Kidney capillary endothelial cell (primary cell): ENCODE data around the gene SMURF2.
A peak's percentile ranks its signal among the peaks of the same experiment; 100 is the strongest.
"Not testable (repeated sequence)": the region's sequence is repeated elsewhere in the genome, so short reads cannot be mapped to it uniquely, and the experiment has no call there.

Experiments
- DNase-seq: peaks from one replicate; pipeline ENCODE4 v3.0.0-alpha.2; 2018; ENCODE audit warnings: low spot score

Gene SMURF2

DNA sequence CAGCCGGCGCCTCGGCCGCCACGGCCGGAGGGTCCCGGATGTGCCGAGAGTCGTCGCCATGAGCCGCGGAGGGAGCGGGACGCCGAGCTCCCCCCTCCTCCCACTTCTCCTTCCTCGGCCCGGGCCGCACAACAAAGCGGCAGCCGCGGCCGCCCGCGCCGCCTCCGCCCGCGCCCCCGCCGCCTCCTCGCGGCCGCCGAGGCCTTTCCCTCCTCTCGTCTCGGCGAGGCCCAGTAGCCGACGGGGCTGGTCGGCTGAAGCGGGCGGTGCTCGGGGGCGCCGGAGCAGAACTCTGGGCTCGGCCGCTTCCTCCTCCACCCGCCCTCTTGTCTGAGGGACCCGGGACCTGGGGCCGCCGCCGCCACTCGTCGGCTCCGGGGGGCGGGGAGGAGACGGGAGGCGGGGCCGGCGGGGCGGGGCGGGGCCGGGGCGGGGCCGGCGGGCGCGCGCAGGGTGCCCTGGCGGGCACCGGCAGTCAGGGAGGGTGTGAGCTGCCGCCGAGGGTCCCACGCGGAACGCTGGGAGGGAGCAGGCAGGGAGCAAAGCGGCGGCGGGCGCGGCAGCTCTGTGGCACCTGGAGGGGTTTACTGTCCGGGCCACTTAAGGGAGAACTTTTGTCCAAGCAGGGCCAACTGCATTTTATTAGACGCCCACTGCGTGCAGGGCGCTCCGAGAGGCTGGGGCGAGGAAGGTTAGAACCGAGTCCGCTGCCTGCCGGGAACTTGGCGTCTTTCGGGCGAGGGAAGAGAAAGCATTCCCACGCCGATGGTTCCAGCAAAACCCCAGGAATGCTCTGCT, at the start of gene SMURF2:
TSS of gene SMURF2 (minus strand) at position 332 of the 798 bp plus-strand sequence. CDS start 427 bp downstream, outside the sequence.
- no peak for DNase-seq

DNA sequence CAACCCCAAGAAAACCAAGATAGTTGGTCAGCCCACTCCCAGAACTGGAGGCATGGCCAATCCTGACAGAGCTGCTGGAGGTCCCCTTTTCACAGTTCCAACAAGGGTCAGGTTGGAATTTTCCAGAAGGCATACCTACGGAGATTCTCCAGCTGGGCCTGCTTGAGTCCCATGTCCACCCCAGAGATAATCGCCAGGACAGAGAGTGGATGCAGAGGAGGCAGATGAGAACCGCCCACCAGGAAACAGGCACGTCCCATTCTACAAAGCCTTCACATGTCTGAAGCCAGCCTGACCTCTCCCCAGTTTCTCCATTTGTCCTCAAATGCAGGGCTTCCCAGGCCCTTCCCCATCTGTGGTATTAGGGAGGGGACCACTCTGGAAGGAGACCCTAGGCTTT, 47.4 kb upstream of the SMURF2 start:
- no peak for DNase-seq

DNA sequence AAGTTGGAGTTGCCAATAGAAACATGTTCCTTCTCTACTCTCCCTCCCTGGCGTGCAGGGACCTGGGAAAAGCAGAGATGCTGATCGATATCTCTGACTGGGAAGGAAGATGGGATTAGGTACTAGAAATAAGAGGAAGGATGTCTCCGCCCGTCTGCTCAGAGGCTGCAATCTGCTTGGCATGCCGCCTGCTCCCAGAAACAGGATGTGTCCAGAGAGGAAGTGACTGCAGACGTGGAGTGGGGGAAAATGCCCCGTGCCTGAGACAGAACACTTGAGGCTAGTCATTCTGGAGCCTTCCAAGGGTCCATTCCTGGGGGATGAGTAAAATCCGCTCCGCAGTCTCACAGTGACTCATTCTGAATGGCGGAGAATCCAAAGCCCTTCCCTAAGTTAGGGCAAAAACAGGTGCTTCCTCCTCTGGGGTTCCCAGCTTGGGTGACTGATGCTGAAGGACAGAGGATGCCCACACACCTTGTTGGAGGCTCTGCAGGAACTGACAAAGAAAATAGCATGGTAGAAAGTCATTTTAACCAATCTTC, 45.0 kb upstream of the SMURF2 start:
- peak; percentile 100 for DNase-seq

DNA sequence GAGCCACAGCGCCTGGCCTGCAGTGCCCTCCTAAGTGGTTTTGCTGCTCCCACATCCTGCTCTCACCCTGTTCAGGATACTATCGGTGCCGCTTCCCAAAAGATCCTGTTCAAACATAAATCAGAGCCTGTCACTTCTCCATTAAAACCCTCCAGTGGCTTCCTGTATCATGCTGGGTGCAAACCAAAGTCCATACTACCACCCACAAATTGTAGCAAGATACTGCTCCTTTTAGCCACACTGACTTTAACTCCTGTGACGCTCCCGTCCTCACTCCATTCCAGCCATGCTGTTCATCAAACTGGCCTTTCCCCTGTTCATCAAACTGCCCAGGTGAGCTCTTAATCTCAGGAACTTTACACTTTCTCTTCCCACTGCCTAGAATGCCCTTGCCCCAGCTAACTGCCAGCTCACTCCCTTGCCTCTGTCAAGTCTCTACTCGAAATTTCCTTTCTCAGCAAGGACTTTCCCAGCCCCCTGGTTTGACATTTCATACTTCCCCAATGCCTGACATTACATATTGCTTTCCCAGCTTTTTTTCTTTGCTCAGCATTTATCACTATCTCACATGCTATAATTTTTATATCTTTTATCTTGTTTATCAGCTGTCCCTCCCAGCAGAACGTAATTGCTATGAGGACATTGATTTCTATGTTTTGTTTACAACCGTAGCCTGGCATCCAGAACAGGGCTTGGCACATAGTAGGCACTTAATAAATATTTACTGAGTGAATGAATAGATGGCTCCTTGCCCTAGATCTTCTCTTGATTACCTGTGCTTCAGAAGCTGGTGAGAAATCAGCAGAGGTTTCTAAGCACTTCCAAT, 44.3 kb upstream of the SMURF2 start:
- DNase-seq: peak; percentile 69

DNA sequence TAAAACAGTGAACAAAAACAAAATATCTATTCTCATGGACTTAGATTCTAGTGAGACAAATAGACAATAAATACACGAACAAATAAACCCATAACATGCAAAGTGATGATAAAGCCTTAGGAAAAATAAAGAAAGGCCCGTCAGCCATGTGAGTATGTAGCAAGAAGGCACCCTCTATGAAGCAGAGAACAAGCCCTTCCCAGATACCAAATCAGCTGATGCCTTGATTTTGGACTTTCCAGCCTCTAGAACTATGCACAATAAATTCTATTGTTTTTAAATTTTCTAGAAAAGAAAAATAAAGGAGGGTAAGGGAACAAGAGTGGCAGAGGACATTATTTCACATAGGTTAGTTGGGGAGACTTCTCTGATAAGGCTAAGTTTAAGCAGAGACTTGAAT, 40.7 kb upstream of the SMURF2 start:
- no peak for DNase-seq

DNA sequence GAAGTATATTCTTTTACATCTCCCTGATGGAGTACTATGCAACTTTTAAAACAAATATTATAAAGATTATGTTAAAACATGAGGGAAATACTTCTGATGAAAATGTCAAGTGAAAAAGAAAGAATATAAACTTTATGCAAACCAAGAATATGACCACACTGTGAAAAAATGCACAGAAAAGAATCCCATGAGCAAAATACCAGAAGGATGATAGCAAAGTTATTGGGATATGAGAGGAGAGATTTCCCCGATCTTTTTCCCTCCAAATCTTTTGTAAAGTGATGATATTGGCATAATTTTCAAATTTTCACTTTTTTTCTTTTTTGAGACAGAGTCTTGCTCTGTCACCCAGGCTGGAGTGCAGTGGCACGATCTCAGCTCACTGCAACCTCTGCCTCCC, 36.6 kb upstream of the SMURF2 start:
- DNase-seq: no peak

DNA sequence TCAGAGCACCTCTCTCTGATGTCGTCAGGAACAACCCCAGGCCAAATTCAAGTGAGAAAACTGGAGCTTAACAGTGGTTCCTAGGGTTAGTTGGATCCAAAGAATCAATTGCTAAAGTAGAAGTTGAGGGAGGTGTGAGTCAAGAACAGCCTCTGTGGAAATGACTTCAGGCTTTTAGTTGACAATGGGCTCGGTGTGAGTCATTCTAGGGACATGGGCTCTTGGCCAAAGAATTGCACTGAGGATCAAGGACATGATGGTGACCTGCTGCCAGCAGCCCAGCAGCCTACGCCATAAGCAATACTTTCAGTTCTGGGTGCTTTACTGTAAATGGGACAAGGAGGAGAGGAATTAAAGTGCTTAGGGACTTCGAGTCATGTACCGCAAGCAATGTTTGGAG, 32.1 kb upstream of the SMURF2 start:
- DNase-seq: peak; percentile 93

DNA sequence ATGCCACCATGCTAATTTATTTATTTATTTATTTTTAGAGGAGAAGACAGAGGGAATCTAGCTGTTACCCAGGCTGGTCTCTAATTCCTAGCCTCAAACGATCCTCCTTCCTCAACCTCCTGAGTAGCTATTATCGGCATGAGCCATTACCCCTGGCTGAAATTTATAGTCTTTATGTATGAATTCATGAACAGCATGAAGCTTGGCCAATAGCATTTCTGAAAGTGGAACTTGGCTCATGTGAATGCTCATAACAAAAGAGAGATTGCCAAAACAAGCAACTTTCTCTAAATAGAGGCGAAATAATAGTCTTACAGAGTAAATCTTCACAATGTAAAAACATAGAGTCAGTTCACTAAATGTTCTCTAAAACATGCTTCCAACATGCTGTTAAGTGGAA, 30.1 kb upstream of the SMURF2 start:
- DNase-seq: no peak

DNA sequence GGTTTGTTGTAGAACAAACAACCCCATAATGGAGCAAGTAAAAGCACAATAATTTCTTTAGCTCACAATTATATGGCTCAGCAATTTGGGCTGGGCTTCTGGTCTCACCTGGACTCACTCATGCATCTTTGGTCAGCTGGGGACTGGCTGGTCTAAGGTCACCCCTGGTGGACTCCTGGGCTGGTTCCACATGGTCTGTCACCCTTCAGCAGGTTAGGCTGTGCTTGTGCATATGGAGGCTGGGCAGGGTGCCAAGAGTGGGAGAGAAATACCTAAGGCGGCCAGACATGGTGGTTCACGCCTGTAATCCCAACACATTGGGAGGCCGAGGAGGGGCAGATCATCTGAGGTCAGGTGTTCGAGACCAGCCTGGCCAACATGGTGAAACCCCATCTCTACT, 27.0 kb upstream of the SMURF2 start:
- no peak for DNase-seq

DNA sequence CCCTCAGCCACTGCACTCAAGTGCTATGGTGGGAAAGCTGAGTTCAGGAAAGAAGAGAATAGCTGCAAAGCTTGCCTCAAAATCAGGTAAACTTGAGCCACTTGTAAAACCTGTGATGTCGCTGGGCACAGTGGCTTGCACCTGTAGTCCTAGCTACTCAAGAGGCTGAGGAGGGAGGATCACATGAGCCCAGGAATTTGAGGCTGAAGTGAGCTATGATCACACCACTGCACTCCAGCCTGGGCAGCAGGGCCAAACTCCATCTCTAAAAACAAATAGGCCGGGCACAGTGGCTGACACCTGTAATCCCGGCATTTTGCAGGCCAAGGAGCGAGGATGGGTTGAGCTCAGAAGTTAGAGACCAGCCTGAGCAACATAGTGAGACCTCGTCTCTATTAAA, 26.4 kb upstream of the SMURF2 start:
- DNase-seq: no peak

DNA sequence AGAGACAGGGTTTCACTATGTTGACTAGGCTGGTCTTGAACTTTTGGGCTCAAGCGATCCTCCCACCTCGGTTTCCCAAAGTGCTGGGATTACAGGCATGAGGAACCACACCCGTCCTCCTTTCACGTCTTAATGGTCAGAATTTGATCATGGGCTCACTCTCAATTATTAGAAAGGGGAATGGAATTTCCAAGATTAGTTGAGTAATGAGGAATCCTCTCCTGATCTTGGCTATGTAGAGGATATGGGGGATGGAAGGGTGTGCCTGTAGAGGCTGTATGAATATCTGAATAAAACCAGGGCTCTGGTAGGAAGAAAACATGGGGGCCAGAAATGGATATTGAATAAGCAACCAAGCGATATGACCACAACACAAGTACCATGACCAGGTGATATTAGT, 25.9 kb upstream of the SMURF2 start:
- no peak for DNase-seq

DNA sequence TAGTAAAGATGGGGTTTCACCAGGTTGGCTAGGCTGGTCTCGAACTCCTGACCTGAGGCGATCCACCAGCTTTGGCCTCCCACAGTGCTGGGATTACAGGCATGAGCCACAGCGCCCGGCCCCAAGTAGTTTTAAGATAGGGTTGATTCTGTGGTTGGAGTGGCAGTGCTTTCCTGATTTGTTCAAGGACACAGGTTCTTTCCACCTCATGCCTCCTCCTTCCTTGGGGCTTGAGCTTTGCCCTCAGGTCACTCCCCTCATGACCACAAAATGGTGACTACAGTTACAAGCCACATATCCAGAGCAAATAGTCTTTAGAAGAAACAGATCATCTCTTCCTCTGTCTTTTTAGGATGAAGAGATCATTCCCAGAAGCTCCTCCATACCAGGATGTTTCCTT, 25.3 kb upstream of the SMURF2 start:
- DNase-seq: no peak

DNA sequence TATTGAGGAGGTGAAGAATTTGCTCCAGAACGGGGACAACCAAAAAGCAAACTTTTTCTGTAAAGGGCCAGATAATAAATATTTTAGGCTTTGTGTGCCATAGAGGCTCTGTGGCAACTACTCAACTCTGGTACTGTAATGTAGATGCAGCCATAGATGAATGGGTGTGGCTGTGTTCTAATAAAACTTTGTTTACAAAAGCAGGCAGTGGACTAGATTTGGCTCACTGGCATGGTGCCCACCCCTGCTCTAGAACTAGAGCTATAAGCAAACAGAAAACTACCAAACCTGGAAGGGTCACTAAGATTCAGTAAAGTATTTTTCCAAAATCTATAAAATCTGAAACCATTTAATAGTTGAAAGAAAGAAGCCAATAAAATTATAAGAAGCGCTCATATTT, 24.6 kb upstream of the SMURF2 start:
- DNase-seq: no peak

DNA sequence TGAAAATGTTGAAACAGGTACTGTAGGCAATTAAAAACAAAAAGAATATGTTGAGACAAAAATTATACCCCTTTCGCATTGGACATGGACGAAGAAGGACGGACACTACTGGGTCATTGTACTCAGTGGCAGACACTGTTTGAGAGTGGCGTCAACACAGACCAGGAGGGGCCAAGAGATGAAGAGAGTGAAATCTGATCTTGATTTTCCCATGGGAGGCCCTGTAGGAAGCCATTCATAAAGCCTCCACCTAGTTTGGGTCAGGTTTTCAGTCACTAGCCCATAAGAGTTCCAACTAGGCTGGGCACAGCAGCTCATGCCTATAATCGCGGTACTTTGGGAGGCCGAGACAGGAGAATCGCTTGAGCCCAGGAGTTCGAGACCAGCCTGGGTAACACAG, 23.6 kb upstream of the SMURF2 start:
- DNase-seq: no peak

DNA sequence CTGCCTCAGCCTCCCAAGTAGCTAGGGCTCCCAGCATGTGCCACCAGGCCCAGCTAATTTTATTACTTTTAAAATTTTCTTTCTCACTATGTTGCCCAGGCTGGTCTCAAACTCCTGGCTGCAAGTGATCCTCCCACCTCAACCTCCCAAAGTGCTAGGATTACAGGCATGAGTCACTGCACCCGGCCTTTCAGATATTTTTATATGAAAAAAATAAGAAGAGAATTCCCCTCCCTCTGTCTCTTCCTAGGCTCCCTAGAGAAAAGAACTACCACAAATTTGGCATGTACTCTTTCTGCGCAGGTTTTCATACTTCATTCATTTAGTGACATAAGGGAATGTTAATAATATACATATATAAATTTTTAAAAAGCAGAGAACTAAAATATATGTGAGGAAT, 21.7 kb upstream of the SMURF2 start:
- no peak for DNase-seq

DNA sequence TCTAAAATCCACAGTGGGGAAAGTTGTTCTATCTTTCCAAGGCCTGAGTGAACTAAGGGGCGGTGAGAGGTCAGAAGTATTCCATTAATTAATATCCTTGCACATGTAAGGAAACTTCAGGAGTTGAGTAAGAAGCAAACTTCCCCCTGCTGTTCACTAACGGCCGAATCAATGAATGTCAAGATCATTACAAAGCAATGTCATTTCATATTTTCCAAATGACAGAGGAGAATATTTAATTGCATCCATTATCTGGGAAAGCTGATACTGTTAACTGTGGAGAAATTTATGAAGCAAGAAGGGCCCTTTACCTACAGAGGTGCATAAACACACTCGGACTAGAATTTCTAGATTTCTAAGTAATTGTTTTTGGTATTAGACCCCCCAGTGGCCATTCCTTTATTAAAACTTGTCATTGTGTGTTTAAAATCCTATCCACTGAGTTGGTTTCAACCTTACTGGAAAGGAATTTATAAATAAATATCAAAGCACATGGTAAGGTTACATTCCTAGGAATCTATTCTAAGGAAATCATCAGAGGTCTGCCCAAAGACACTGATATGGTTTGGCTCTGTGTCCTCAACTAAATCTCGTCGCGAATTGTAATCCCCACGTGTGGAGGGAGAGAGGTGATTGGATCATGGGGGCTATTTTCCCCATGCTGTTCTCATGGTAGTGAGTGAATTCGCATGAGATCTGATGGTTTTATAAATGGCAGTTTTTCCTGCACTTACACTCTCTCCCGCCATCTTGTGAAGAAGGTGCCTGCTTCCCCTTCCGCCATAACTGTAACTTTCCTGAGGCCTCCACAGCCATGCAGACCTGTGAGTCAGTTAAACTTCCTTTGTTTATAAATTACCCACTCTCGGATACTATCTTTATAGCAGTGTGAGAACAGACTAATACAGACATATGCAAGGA, 20.4 kb upstream of the SMURF2 start:
- DNase-seq: no peak

DNA sequence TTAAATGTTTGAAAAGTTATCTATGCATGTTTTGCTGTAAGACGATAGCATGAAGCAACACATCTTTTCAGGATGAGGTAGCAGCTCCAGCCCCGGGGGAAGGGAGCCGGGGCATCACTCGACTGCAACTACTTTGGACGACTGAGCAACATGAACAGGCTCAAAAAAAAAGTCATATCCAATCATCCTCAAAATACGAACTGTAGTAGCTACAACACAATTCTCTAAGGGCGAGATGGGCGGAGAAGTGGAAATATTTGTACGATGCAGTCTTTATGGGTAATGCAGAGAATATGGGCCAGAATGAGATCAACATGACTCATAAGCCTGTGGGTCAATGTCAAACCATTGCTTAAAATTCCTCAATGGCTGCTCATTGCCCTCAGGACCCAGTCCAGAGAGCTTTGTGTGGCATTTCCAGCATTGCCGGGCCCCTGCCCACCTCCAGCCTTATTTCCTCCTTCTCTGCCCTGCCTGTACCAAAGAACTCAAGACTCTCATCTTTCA, 17.7 kb upstream of the SMURF2 start:
- DNase-seq: peak; percentile 78

DNA sequence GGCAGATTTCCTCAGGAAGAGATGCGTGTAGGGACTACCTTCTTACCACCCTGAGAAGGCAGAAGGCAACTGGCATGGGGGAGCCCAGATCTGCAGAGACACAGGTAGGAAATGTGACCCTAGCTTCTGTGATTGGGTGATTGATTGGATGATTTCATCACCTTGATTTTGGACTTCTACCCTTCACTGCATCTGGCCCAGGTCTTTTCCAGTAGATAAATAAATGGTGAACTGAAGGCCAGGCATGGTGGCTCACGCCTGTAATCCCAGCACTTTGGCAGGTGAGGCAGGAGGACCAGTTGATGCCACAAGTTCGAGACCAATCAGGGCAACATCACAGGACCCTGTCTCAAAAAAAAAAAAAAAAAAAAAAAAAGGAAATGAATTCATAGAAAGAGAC, 14.7 kb upstream of the SMURF2 start:
- no peak for DNase-seq

DNA sequence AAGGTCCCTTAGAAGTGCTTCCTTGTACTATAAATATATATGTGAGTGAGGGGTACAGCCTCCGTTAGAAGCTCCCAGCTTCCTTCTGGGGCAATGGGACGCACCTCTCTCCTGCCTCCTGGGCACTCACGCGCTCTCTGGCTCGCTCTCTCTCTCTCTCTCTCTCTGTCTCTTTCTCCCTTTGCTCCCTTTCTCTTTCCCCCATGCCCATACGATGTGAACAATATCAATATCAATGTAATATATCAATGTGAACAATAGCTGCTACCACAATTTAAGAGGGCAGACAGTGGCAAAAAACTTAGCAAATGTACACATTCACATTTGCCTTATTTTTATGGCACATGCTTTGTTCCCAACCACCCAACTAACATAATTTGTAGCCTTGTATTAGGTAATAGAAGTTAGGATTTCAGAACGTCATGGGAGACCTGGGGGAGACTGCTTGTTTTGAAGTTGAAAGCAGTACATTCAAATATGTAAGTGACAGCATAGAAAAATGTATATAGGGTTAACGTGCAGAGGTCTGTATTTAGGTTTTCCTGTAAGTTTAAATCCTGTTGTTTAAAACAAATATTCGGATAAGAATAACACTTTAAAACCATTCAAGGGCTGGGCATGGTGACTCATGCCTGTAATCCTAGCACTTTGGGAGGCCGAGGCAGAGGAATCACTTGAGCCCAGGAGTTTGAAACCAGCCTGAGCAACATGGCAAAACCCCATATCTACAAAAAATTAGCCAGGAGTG, 8.9 kb upstream of the SMURF2 start:
- not testable (repeated sequence) for DNase-seq

DNA sequence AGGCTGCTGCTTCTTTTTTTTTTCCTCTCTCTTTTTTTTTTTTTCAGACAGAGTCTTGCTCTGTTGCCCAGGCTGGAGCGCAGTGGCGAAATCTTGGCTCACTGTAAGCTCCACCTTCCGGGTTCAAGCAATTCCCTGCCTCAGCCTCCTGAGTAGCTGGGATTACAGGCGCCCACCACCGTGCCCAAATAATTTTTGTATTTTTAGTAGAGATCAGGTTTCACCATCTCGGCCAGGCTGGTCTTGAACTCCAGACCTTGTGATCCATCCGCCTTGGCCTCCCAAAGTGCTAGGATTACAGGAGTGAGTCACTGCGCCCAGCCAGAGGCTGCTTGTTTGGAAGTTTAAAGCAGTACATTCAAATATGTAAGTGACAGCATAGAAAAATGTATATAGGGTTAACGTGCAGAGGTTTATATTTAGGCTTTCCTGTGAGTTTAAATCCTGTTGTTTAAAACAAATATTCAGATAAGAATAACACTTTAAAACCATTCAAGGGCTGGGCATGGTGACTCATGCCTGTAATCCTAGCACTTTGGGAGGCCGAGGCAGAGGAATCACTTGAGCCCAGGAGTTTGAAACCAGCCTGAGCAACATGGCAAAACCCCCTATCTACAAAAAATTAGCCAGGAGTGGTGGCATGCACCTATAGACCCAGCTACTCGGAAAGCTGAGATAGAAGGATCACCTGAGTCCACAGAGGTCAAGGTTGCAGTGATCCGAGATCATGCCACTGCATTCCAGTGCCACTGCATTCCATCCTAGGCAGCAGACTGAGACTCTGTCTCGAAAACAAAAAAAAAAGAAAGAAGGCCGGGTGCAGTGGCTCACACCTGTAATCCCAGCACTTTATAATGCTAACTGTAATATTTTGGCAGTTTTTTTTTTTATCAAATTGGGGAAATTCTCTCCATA, 6.0 kb upstream of the SMURF2 start:
- DNase-seq: not testable (repeated sequence)
